Lung (tissue), 16 donors: Measurements from ENCODE around the gene ZNF382. TPM values are rescaled to one million over a fixed set of nuclear protein-coding genes. Genes with fewer than 3 reads are reported as not detected.

Source experiments
- ATAC-seq: fragments of 200-7000 bp; cut with Tn5 transposase; one replicate; pipeline ENCODE4 v1.9.1; 2020; ENCODE audit warnings: moderate number of reproducible peaks; ENCODE audit not compliant: insufficient read depth, low FRiP score
- DNase-seq, 3 donors: peaks; one replicate each; pipeline ENCODE4 v3.0.0-alpha.2; 2013 to 2017
- H3K27ac ChIP-seq, 2 donors: one replicate each; pipeline ENCODE4 v1.5.1; 2013; ENCODE audit warnings: mild to moderate bottlenecking in 2 of 2, moderate library complexity in 2 of 2, control low read depth in 1 of 2, inconsistent platforms in 1 of 2, low read depth in 1 of 2, low read length in 1 of 2
- H3K27me3 ChIP-seq, 3 donors: one replicate each; pipeline ENCODE4 v1.5.1; 2013; ENCODE audit warnings: low read length in 2 of 3; ENCODE audit not compliant: control insufficient read depth in 3 of 3, insufficient read depth in 3 of 3
- H3K36me3 ChIP-seq, 4 donors: one replicate each; pipeline ENCODE4 v1.5.1; 2013; ENCODE audit warnings: low read length in 4 of 4, mild to moderate bottlenecking in 1 of 4, moderate library complexity in 1 of 4; ENCODE audit not compliant: control insufficient read depth in 4 of 4, insufficient read depth in 4 of 4
- H3K4me1 ChIP-seq, 5 donors: one replicate each; pipeline ENCODE4 v1.5.1; 2013; ENCODE audit warnings: low read length in 5 of 5, mild to moderate bottlenecking in 2 of 5, moderate library complexity in 1 of 5; ENCODE audit not compliant: control insufficient read depth in 5 of 5, insufficient read depth in 5 of 5
- H3K4me3 ChIP-seq: one replicate; pipeline ENCODE4 v1.5.1; 2013; ENCODE audit warnings: mild to moderate bottlenecking, control low read depth, moderate library complexity
- H3K9ac ChIP-seq, 2 donors: one replicate each; pipeline ENCODE4 v1.5.1; 2013; ENCODE audit warnings: low read length in 2 of 2, control low read depth in 1 of 2; ENCODE audit not compliant: insufficient read depth in 1 of 2
- H3K9me3 ChIP-seq, 4 donors: one replicate each; pipeline ENCODE4 v1.5.1; 2013; ENCODE audit warnings: low read length in 3 of 4, mild to moderate bottlenecking in 1 of 4, moderate library complexity in 1 of 4; ENCODE audit not compliant: control insufficient read depth in 4 of 4, insufficient read depth in 3 of 4
- CTCF ChIP-seq: IDR thresholded peaks from 2 replicates; pipeline ENCODE4 v1.5.1; 2012; ENCODE audit warnings: mild to moderate bottlenecking; ENCODE audit errors: control extremely low read depth, extremely low read depth
- WGBS, 2 donors: extraction: QIAGEN DNeasy Blood & Tissue Kit; methylation state at CpG; one replicate each; pipeline ENCODE4 v1.1.7; 2013; 5-methylcytosine and 5-hydroxymethylcytosine counted together
- long read RNA-seq, 5 donors: transcript quantifications; one replicate each; lab custom pipeline, GENCODE V29; 2026
- polyA plus RNA-seq, 2 donors: library from polyadenylated mRNA; stranded (reverse); fragments of 200-250 nt; gene quantifications; one replicate each; pipeline ENCODE4 v1.2.1, GENCODE V29; 2013
- total RNA-seq, 2 donors: library from RNA; depleted of rRNA in 1 of 2; stranded (reverse); fragments of >200 nt in 1 of 2; gene quantifications; one replicate each; pipeline ENCODE4 v1.2.1, GENCODE V29; 2014 to 2021
- donor health status: control.
- donor health status: control.
- donor health status: Bipolar disorder and iron deficiency.
- donor health status: healthy.
- donor health status: DM: yes; HTN: yes; CAD: no.

ZNF382 gene
- total RNA-seq (10 to 100 TPM in 1 of 2 donors, 1 to 10 TPM in 1; 6.7 to 16.9 TPM), polyA plus RNA-seq (1 to 10 TPM in 1 of 2 donors, under 1 TPM in 1; 0.93 to 1.2 TPM)
- long read RNA-seq, donor 1, partial matches to known transcripts = 0 of 2 reads
- long read RNA-seq, donor 1, other reads (novel, unspliced or antisense) = 0 of 2 reads
- long read RNA-seq, donor 2 = 0 reads
- long read RNA-seq, donor 3 = 0 reads
- long read RNA-seq, donor 4, partial matches to known transcripts = 0 of 1 reads
- long read RNA-seq, donor 4, other reads (novel, unspliced or antisense) = 0 of 1 reads
- long read RNA-seq, donor 5 = 0 reads

GRCh38 chr19:36605101-36605876, at the start of gene ZNF382:
Gene ZNF382 (plus strand): TSS chr19:36605313. CDS start chr19:36609915, 4,602 bp downstream.
- WGBS, 2 donors = 1 to 2% methylated on average over 64 to 73 of the region's 73 CpGs
- no peak for TF ChIP-seq CTCF

GRCh38 chr19:36564391-36564790, 40.7 kb upstream of the ZNF382 start:
- Histone ChIP-seq H3K4me3 (no peak overlapping the region), H3K4me1 (no peaks in the 10 kb centered on the region), H3K9ac (no peak overlapping the region), H3K27me3 (no peaks in the 10 kb centered on the region), H3K36me3 (peaks cover 9 to 32% (median 30%) of the 10 kb centered on the region in 4 donors), H3K9me3 (peaks cover 5 to 38% (median 24%) of the 10 kb centered on the region in 4 donors), H3K27ac (no peak overlapping the region)
- ATAC-seq (no peak), DNase-seq (no peak)
- TF ChIP-seq CTCF = no peak
- WGBS, 2 donors = 96 to 100% methylated on average over 1 of the region's 1 CpG

More at GRCh38 chr19:36605101-36605876, at the start of gene ZNF382:
- peak; percentile 84 to 86 (median 84) for DNase-seq
- peak within 1 kb of the TSS; percentile 59 for H3K4me3 ChIP-seq
- no peaks in the 10 kb centered on the region for H3K27me3 ChIP-seq
- H3K27ac ChIP-seq = peak within 1 kb of the TSS; percentile 72 to 88
- H3K9me3 ChIP-seq = peaks cover 0 to 19% (median 0%) of the 10 kb centered on the region in 4 donors
- ATAC-seq = peak; percentile 89
- peak within 1 kb of the TSS; percentile 86 to 91 for H3K9ac ChIP-seq
- peaks cover 0 to 7% (median 6%) of the 10 kb centered on the region in 5 donors for H3K4me1 ChIP-seq
- H3K36me3 ChIP-seq = peaks cover 0 to 13% (median 11%) of the 10 kb centered on the region in 4 donors

- H3K36me3 ChIP-seq = peaks cover 14 to 25% (median 17%) of the 10 kb centered on the region in 4 donors
- TF ChIP-seq CTCF = no peak
- no peak for ATAC-seq
These were observed 32.5 kb upstream of the ZNF382 start for GRCh38 chr19:36572593-36573019.

More at GRCh38 chr19:36572593-36573019, 32.5 kb upstream of the ZNF382 start:
- Histone ChIP-seq H3K9ac (peak overlapping the region; percentile 89 to 95), H3K27ac (peak overlapping the region; percentile 94 to 95), H3K9me3 (peaks cover 0 to 14% (median 4%) of the 10 kb centered on the region in 4 donors), H3K27me3 (no peaks in the 10 kb centered on the region), H3K4me1 (peaks cover 4 to 20% (median 9%) of the 10 kb centered on the region in 5 donors), H3K4me3 (peak overlapping the region; percentile 96)
- 2 to 3% methylated on average over 11 of the region's 11 CpGs for WGBS, 2 donors
- DNase-seq = no peak
